H9 (cell line): ENCODE results near the gene ANKH. TPM values are rescaled to one million over a fixed set of nuclear protein-coding genes. Genes with fewer than 3 reads are reported as not detected.
A peak's percentile ranks its signal among the peaks of the same experiment; 100 is the strongest.

Experiments used
- DNase-seq: peaks from one replicate; pipeline ENCODE4 v3.0.0-alpha.2; 2017
- H2AFZ ChIP-seq: one replicate; pipeline ENCODE4 v1.6.1; 2013; ENCODE audit warnings: mild to moderate bottlenecking, low read length, control low read depth, moderate library complexity
- H2AK5ac ChIP-seq: 2 replicates; pipeline ENCODE4 v1.6.1; 2013; ENCODE audit warnings: low read length, control low read depth, mixed read lengths; ENCODE audit not compliant: insufficient read length
- H2BK120ac ChIP-seq: one replicate; pipeline ENCODE4 v1.6.1; 2013; ENCODE audit warnings: low read depth, mild to moderate bottlenecking, low read length, control low read depth, inconsistent platforms; ENCODE audit not compliant: poor library complexity, severe bottlenecking
- H2BK12ac ChIP-seq: 2 replicates; pipeline ENCODE4 v1.6.1; 2013; ENCODE audit warnings: low read length, control low read depth, mixed read lengths, low read depth; ENCODE audit not compliant: insufficient read length
- H2BK15ac ChIP-seq: 2 replicates; pipeline ENCODE4 v1.6.1; 2013; ENCODE audit warnings: low read depth, low read length, control low read depth
- H2BK20ac ChIP-seq: one replicate; pipeline ENCODE4 v1.6.1; 2013; ENCODE audit warnings: low read depth, mild to moderate bottlenecking, low read length, control low read depth, inconsistent platforms; ENCODE audit not compliant: poor library complexity, severe bottlenecking
- H2BK5ac ChIP-seq: 2 replicates; pipeline ENCODE4 v1.6.1; 2013; ENCODE audit warnings: low read length, control low read depth, mixed read lengths; ENCODE audit not compliant: insufficient read length
- H3K14ac ChIP-seq: 2 replicates; pipeline ENCODE4 v1.6.1; 2013; ENCODE audit warnings: low read length, control low read depth; ENCODE audit not compliant: insufficient read depth
- H3K18ac ChIP-seq: 2 replicates; pipeline ENCODE4 v1.6.1; 2013; ENCODE audit warnings: low read depth, mild to moderate bottlenecking, mixed read lengths, low read length, control low read depth; ENCODE audit not compliant: insufficient read length
- H3K23ac ChIP-seq: 2 replicates; pipeline ENCODE4 v1.6.1; 2013; ENCODE audit warnings: low read length, control low read depth, mixed read lengths, low read depth; ENCODE audit not compliant: insufficient read length
- H3K23me2 ChIP-seq: 2 replicates; pipeline ENCODE4 v1.6.1; 2013; ENCODE audit warnings: low read depth, mild to moderate bottlenecking, mixed read lengths, low read length, control low read depth; ENCODE audit not compliant: insufficient read length, poor library complexity, severe bottlenecking
- H3K27ac ChIP-seq: 2 replicates; pipeline ENCODE4 v1.5.1; 2013; ENCODE audit warnings: low read length, control low read depth, mixed read lengths, low read depth; ENCODE audit not compliant: insufficient read length
- H3K27me3 ChIP-seq: 2 replicates; pipeline ENCODE4 v1.6.1; 2013; ENCODE audit warnings: low read length, control low read depth, inconsistent platforms; ENCODE audit not compliant: insufficient read depth
- H3K4ac ChIP-seq: 2 replicates; pipeline ENCODE4 v1.6.1; 2013; ENCODE audit warnings: low read depth, mild to moderate bottlenecking, control low read depth, inconsistent platforms, low read length, moderate library complexity
- H3K4me1 ChIP-seq: 2 replicates; pipeline ENCODE4 v1.6.1; 2013; ENCODE audit warnings: low read length, control low read depth, inconsistent platforms; ENCODE audit not compliant: insufficient read depth
- H3K4me2 ChIP-seq: 2 replicates; pipeline ENCODE4 v1.6.1; 2013; ENCODE audit warnings: low read length, control low read depth, mixed read lengths; ENCODE audit not compliant: insufficient read length, insufficient read depth
- H3K56ac ChIP-seq: 2 replicates; pipeline ENCODE4 v1.6.1; 2013; ENCODE audit warnings: low read depth, mild to moderate bottlenecking, mixed read lengths, low read length, control low read depth; ENCODE audit not compliant: insufficient read length
- H3K79me1 ChIP-seq: 2 replicates; pipeline ENCODE4 v1.6.1; 2013; ENCODE audit warnings: low read depth, mild to moderate bottlenecking, moderate library complexity, low read length, control low read depth, inconsistent platforms; ENCODE audit not compliant: insufficient read depth, poor library complexity, severe bottlenecking
- H3K79me2 ChIP-seq: 2 replicates; pipeline ENCODE4 v1.6.1; 2013; ENCODE audit warnings: low read length, control low read depth, inconsistent platforms; ENCODE audit not compliant: insufficient read depth
- H3K9ac ChIP-seq: 2 replicates; pipeline ENCODE4 v1.6.1; 2013; ENCODE audit warnings: low read length, control low read depth, mixed read lengths; ENCODE audit not compliant: insufficient read length; ENCODE audit errors: extremely low read depth
- H3K9me3 ChIP-seq: one replicate; pipeline ENCODE4 v1.6.1; 2013; ENCODE audit warnings: low read depth, low read length, inconsistent platforms; ENCODE audit not compliant: control insufficient read depth
- H3T11ph ChIP-seq: one replicate; pipeline ENCODE4 v1.6.1; 2013; ENCODE audit warnings: mild to moderate bottlenecking, low read length, control low read depth, inconsistent platforms
- H4K20me1 ChIP-seq: one replicate; pipeline ENCODE4 v1.6.1; 2013; ENCODE audit not compliant: control insufficient read depth, insufficient read length, insufficient read depth
- H4K5ac ChIP-seq: 2 replicates; pipeline ENCODE4 v1.6.1; 2013; ENCODE audit warnings: low read depth, mild to moderate bottlenecking, mixed read lengths, low read length, control low read depth; ENCODE audit not compliant: insufficient read length
- H4K8ac ChIP-seq: replicated peaks from 2 replicates; pipeline ENCODE4 v1.6.1; 2013; ENCODE audit warnings: low read length, control low read depth, mixed read lengths, low read depth; ENCODE audit not compliant: insufficient read length
- H4K91ac ChIP-seq: 2 replicates; pipeline ENCODE4 v1.6.1; 2013; ENCODE audit warnings: low read depth, mild to moderate bottlenecking, moderate library complexity, mixed read lengths, low read length, control low read depth; ENCODE audit not compliant: insufficient read length
- H3K27ac Mint-ChIP-seq, 3 experiments: 2 replicates in 2 of 3; 3 replicates in 1 of 3; pipeline ENCODE4 v1.8.0; 2020 to 2021; ENCODE audit warnings: mixed read lengths in 3 of 3, mild to moderate bottlenecking in 1 of 3, moderate library complexity in 1 of 3
- H3K27me3 Mint-ChIP-seq: 2 replicates; pipeline ENCODE4 v1.8.0; 2021; ENCODE audit warnings: low read depth, mild to moderate bottlenecking, moderate library complexity, mixed read lengths
- H3K36me3 Mint-ChIP-seq, 3 experiments: 2 replicates in 2 of 3; 3 replicates in 1 of 3; pipeline ENCODE4 v1.8.0; 2020 to 2021; ENCODE audit warnings: low read depth in 3 of 3, mixed read lengths in 3 of 3; ENCODE audit not compliant: insufficient read depth in 1 of 3
- H3K4me1 Mint-ChIP-seq, 2 experiments: 2 replicates each; pipeline ENCODE4 v1.8.0; 2020; ENCODE audit warnings: mixed read lengths in 2 of 2
- H3K4me3 Mint-ChIP-seq, 2 experiments: 2 replicates in 1 of 2; 3 replicates in 1 of 2; pipeline ENCODE4 v1.8.0; 2020 to 2021; ENCODE audit warnings: mild to moderate bottlenecking in 2 of 2, mixed read lengths in 2 of 2, moderate library complexity in 1 of 2
- H3K9me3 Mint-ChIP-seq, 2 experiments: 2 replicates in 1 of 2; 3 replicates in 1 of 2; pipeline ENCODE4 v1.8.0; 2020; ENCODE audit warnings: mild to moderate bottlenecking in 2 of 2, mixed read lengths in 2 of 2, moderate library complexity in 1 of 2
- CTCF ChIP-seq: fragments of 200-600 bp; sonication (generic); conservative IDR thresholded peaks from 3 replicates; pipeline ENCODE4 v1.8.0; 2021; ENCODE audit warnings: antibody characterized with exemption, mild to moderate bottlenecking
- WGBS: extraction: QIAGEN DNeasy Blood & Tissue Kit; methylation state at CpG from one replicate; pipeline ENCODE4 v1.1.7; 2013; ENCODE audit warnings: missing lambda C conversion rate, low lambda C conversion rate, mixed read lengths; ENCODE audit not compliant: insufficient read length; ENCODE audit errors: extremely low coverage; 5-methylcytosine and 5-hydroxymethylcytosine counted together
- total RNA-seq: library from RNA; stranded (reverse); gene quantifications from 2 replicates; pipeline ENCODE4 v1.2.1, GENCODE V29; 2021

ANKH gene
- total RNA-seq, 1 experiment from 2014 or later: 9.6 TPM

DNA sequence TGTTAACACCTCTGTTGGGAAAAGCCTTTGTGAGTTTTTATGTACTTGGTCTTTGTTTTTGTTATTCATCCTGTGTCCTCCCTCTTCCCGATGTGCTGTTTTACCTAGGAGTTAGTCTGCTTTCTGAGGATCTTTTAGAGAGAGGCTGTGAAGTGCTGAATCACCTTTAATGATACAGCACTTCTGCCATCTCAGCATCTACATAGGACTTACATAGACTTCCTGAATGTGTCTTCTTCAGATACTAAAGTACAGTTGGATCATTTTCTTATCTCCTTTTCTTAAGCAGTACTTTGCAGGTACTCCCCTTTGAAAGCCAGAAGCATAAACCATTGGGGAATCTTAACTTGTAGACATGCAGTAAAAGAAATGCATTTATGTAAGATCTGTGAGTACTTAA lies 175.5 kb downstream of the ANKH start:
- Histone ChIP-seq H3K4ac (no peak overlapping the region), H3K23ac (no peak overlapping the region), H4K8ac (no peak overlapping the region), H3T11ph (no peak overlapping the region), H3K79me2 (no peaks in the 10 kb centered on the region), H2BK20ac (no peak overlapping the region), H3K4me2 (no peak overlapping the region), H2AK5ac (no peak overlapping the region), H3K9ac (no peak overlapping the region), H4K91ac (no peak overlapping the region), H2BK15ac (no peak overlapping the region), H2AFZ (no peak overlapping the region), H3K4me1 (0 out of 2 replicates have a peak, but pooled peaks cover 2% of the 10 kb centered on the region), H3K27ac (no peak overlapping the region), H3K14ac (no peak overlapping the region), H2BK120ac (no peak overlapping the region), H3K27me3 (no peaks in the 10 kb centered on the region), H2BK12ac (no peak overlapping the region), H3K79me1 (no peaks in the 10 kb centered on the region), H3K56ac (no peak overlapping the region), H4K20me1 (peaks cover 4% of the 10 kb centered on the region), H3K18ac (no peak overlapping the region), H3K9me3 (no peaks in the 10 kb centered on the region), H3K23me2 (no peaks in the 10 kb centered on the region), H2BK5ac (no peak overlapping the region), H4K5ac (no peak overlapping the region)
- no peaks in the 10 kb centered on the region for H3K9me3 Mint-ChIP-seq
- no CpG with 5 or more reads among the region's 1 CpG for WGBS
- no peaks in the 10 kb centered on the region for H3K27me3 Mint-ChIP-seq
- H3K27ac Mint-ChIP-seq: peak overlapping the region; percentile 35 to 75 (median 74); a peak in 5 of 7 replicates
- H3K4me1 Mint-ChIP-seq: peaks cover 16 to 20% of the 10 kb centered on the region in 2 experiments
- no peak for DNase-seq
- H3K36me3 Mint-ChIP-seq: peaks cover 16 to 55% (median 26%) of the 10 kb centered on the region in 3 experiments; a peak in 6 of 7 replicates
- H3K4me3 Mint-ChIP-seq: no peak overlapping the region
- TF ChIP-seq CTCF: no peak
